ENCODE measurements around the gene MGAT3.

GRCh38 chr22:39535357-39535725 is 78.5 kb downstream of the MGAT3 start:
- TF ChIP-seq CTCF (IDR thresholded peaks at IDR 0.05) (no peak), EZH2 (IDR thresholded peaks at IDR 0.05; ENCODE audit: borderline replicate concordance, insufficient read depth, low read depth, low read length, poor library complexity, severe bottlenecking) (no peak)
